ENCODE data around the gene JARID2.

JARID2 gene

DNA sequence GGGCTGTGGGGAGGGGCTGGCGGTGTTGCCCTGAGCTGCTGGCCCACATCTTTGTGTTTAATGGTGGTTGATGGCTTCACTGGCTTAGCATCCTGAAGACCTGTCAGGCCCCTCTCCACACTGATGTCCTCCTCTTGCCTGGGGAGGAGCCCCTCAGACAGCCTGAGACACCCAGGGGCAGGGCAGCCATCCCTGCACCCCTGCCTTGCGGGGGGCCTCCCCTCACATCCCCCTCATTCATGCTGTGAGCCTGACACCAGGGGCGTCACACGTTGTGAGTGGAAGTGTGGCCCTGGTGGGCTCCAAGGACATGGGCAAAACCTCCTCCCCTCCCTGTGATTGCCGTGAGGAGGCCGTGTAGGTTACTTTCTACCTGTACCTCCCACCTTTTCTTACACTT, 264.3 kb downstream of the JARID2 start:
- H4K20me1 ChIP-seq (ENCODE audit: insufficient read depth, low read length) = no peaks in the 10 kb centered on the region
- H3K4me3 ChIP-seq (ENCODE audit: low read depth, low read length, poor library complexity, severe bottlenecking) = no peak overlapping the region
- no peaks in the 10 kb centered on the region for H3K27me3 ChIP-seq (ENCODE audit: insufficient read depth, low read length)
- no peak overlapping the region for H2AFZ ChIP-seq (ENCODE audit: low read length)
- H3K9me2 ChIP-seq (ENCODE audit: low read depth, low read length) = no peaks in the 10 kb centered on the region
- H3F3A ChIP-seq (ENCODE audit: insufficient read depth, low read length) = no peaks in the 10 kb centered on the region
- no peak overlapping the region for H3K27ac ChIP-seq (ENCODE audit: low read depth, low read length, poor library complexity, severe bottlenecking)
- no peak overlapping the region for H3K9ac ChIP-seq (ENCODE audit: low read length)
- no peaks in the 10 kb centered on the region for H3K9me3 ChIP-seq (ENCODE audit: low read length)
- peaks cover 3% of the 10 kb centered on the region for H3K4me1 ChIP-seq (ENCODE audit: insufficient read depth, low read length, severe bottlenecking)
- no peaks in the 10 kb centered on the region for H3K36me3 ChIP-seq (ENCODE audit: insufficient read depth, low read length)
- TF ChIP-seq, protein P1, sequence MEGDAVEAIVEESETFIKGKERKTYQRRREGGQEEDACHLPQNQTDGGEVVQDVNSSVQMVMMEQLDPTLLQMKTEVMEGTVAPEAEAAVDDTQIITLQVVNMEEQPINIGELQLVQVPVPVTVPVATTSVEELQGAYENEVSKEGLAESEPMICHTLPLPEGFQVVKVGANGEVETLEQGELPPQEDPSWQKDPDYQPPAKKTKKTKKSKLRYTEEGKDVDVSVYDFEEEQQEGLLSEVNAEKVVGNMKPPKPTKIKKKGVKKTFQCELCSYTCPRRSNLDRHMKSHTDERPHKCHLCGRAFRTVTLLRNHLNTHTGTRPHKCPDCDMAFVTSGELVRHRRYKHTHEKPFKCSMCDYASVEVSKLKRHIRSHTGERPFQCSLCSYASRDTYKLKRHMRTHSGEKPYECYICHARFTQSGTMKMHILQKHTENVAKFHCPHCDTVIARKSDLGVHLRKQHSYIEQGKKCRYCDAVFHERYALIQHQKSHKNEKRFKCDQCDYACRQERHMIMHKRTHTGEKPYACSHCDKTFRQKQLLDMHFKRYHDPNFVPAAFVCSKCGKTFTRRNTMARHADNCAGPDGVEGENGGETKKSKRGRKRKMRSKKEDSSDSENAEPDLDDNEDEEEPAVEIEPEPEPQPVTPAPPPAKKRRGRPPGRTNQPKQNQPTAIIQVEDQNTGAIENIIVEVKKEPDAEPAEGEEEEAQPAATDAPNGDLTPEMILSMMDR (IDR thresholded peaks at IDR 0.05; ENCODE audit: low read length) = no peak
- TF ChIP-seq EZH2 (IDR thresholded peaks at IDR 0.05; ENCODE audit: borderline replicate concordance, low read length) = no peak
- H3K4me2 ChIP-seq (ENCODE audit: low read length) = no peak overlapping the region
- H3K79me2 ChIP-seq (ENCODE audit: insufficient read depth, low read length) = no peaks in the 10 kb centered on the region

DNA sequence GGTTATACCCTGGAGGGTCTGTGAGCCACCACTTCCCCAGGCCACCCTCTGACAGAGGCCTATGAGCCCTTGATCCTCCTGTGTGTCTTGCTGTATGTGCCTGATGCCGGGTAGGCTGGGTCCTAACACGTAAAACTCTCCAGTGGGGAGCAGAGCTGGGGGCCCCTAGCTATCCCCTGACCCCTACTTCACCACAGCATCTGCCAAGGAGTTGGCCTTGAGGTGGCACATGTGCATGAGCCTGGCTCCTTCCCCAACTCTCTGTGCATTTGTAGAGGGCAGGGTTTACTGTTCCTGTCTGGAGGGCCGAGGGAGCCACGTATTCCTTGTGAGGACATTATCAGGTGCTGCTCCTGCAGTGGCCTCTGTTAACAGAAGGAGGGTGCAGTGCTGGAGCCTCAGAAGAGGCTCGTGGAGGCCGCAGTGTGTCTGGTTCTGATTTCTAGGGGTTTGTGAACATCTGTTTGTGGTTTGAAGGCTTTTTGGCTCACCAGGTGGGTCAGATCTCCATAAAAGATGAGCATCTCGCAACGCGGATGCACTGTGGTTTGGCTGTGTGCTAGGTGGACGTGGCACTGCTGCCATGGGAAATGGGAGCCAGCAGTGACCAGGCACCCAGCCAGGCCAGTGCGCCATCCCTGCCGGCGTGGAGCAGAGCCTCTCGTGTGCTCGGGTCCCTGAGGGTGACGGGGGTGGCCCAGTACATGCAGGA, 264.8 kb downstream of the JARID2 start:
- no peaks in the 10 kb centered on the region for H4K20me1 ChIP-seq (ENCODE audit: insufficient read depth, low read length)
- H3K9me3 ChIP-seq (ENCODE audit: low read length) = no peaks in the 10 kb centered on the region
- H3K9ac ChIP-seq (ENCODE audit: low read length) = no peak overlapping the region
- H3K27me3 ChIP-seq (ENCODE audit: insufficient read depth, low read length) = no peaks in the 10 kb centered on the region
- H2AFZ ChIP-seq (ENCODE audit: low read length) = no peak overlapping the region
- H3K27ac ChIP-seq (ENCODE audit: low read depth, low read length, poor library complexity, severe bottlenecking) = no peak overlapping the region
- H3K4me2 ChIP-seq (ENCODE audit: low read length) = no peak overlapping the region
- TF ChIP-seq, protein P1 (IDR thresholded peaks at IDR 0.05; ENCODE audit: low read length) = no peak
- TF ChIP-seq EZH2 (IDR thresholded peaks at IDR 0.05; ENCODE audit: borderline replicate concordance, low read length) = no peak
- no peaks in the 10 kb centered on the region for H3K36me3 ChIP-seq (ENCODE audit: insufficient read depth, low read length)
- no peaks in the 10 kb centered on the region for H3F3A ChIP-seq (ENCODE audit: insufficient read depth, low read length)
- H3K9me2 ChIP-seq (ENCODE audit: low read depth, low read length) = no peaks in the 10 kb centered on the region
- peaks cover 9% of the 10 kb centered on the region for H3K4me1 ChIP-seq (ENCODE audit: insufficient read depth, low read length, severe bottlenecking)
- no peaks in the 10 kb centered on the region for H3K79me2 ChIP-seq (ENCODE audit: insufficient read depth, low read length)
- H3K4me3 ChIP-seq (ENCODE audit: low read depth, low read length, poor library complexity, severe bottlenecking) = no peak overlapping the region

DNA sequence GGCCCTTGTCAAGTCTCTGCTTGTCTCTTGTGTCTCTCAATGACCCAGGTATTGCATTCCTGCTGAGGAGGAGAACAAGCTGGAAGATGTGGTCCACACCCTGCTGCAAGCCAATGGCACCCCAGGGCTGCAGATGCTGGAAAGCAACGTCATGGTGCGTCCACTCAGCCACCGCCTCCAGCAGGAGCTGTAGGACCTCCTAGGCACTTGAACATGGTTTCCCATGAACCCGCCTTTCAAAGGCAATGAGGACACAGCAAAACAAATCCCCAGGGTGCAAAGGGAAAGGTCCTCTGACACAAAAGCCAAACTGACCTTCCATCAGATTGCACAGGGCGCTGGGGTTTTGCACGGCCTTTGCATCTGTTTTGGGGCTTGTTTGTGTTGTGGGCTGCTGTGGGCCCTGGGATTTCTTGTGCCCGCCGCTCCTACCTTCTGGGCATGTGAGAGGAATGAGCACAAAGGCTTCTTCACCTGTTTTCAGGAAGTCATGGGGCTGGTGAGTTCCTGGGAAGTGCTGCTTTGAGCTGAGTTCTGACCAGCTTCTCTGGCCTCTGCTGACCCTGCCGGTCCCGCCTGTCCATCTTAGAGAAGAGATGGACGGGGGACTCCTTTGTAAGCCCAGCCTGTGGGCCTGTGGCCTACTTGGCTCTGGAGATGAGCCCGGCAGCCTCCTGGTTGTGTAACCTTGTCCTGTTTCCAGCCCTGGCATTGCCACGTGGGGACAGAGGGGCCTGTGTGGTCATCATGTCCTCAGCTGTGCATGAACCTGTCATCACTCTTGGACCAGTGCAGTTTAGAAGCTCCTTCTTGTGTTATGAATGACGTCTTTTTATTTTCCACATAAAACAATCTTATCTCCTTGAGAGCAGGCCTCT, 265.6 kb downstream of the JARID2 start:
- no peaks in the 10 kb centered on the region for H4K20me1 ChIP-seq (ENCODE audit: insufficient read depth, low read length)
- TF ChIP-seq, protein P1 (IDR thresholded peaks at IDR 0.05; ENCODE audit: low read length) = no peak
- no peak for TF ChIP-seq EZH2 (IDR thresholded peaks at IDR 0.05; ENCODE audit: borderline replicate concordance, low read length)
- H3K4me3 ChIP-seq (ENCODE audit: low read depth, low read length, poor library complexity, severe bottlenecking) = no peak overlapping the region
- H3K27ac ChIP-seq (ENCODE audit: low read depth, low read length, poor library complexity, severe bottlenecking) = no peak overlapping the region
- no peak overlapping the region for H3K9ac ChIP-seq (ENCODE audit: low read length)
- no peaks in the 10 kb centered on the region for H3K36me3 ChIP-seq (ENCODE audit: insufficient read depth, low read length)
- no peaks in the 10 kb centered on the region for H3K27me3 ChIP-seq (ENCODE audit: insufficient read depth, low read length)
- H3F3A ChIP-seq (ENCODE audit: insufficient read depth, low read length) = no peaks in the 10 kb centered on the region
- H3K4me1 ChIP-seq (ENCODE audit: insufficient read depth, low read length, severe bottlenecking) = peaks cover 17% of the 10 kb centered on the region
- H3K9me2 ChIP-seq (ENCODE audit: low read depth, low read length) = no peaks in the 10 kb centered on the region
- no peaks in the 10 kb centered on the region for H3K9me3 ChIP-seq (ENCODE audit: low read length)
- H3K79me2 ChIP-seq (ENCODE audit: insufficient read depth, low read length) = no peaks in the 10 kb centered on the region
- no peak overlapping the region for H2AFZ ChIP-seq (ENCODE audit: low read length)
- H3K4me2 ChIP-seq (ENCODE audit: low read length) = no peak overlapping the region

All from OCI-LY1 (cell line).